RWPE2 (cell line): Measurements from ENCODE around the gene ABHD15.
A peak's percentile ranks its signal among the peaks of the same experiment; 100 is the strongest.

ENCODE experiments used
- ATAC-seq: fragments of 200-7000 bp; cut with Tn5 transposase; 3 replicates; pipeline ENCODE4 v1.9.1; 2021; ENCODE audit warnings: low read depth
- DNase-seq: peaks from one replicate; pipeline ENCODE4 v3.0.0-alpha.2; 2020; ENCODE audit warnings: low spot score
- H3K27ac ChIP-seq: fragments of 450-650 bp; 2 replicates; pipeline ENCODE4 v1.5.1; 2017; ENCODE audit warnings: mild to moderate bottlenecking; ENCODE audit not compliant: poor library complexity, severe bottlenecking
- H3K27me3 ChIP-seq: fragments of 250-450 bp; sonication (Bioruptor Pico); 2 replicates; pipeline ENCODE4 v1.5.1; 2021; ENCODE audit warnings: mild to moderate bottlenecking, moderate library complexity; ENCODE audit not compliant: insufficient read depth, poor library complexity, severe bottlenecking
- H3K36me3 ChIP-seq: fragments of 250-450 bp; sonication (Bioruptor Pico); 2 replicates; pipeline ENCODE4 v1.5.1; 2020; ENCODE audit warnings: low read depth, mild to moderate bottlenecking, moderate library complexity
- H3K4me1 ChIP-seq: fragments of 250-450 bp; sonication (Bioruptor Pico); 2 replicates; pipeline ENCODE4 v1.5.1; 2021; ENCODE audit warnings: mild to moderate bottlenecking, moderate library complexity; ENCODE audit not compliant: insufficient read depth, poor library complexity, severe bottlenecking
- H3K4me3 ChIP-seq: fragments of 250-450 bp; sonication (Bioruptor Pico); 2 replicates; pipeline ENCODE4 v1.5.1; 2021; ENCODE audit warnings: mild to moderate bottlenecking, moderate library complexity; ENCODE audit not compliant: severe bottlenecking
- H3K9me3 ChIP-seq: fragments of 250-450 bp; sonication (Bioruptor Pico); 2 replicates; pipeline ENCODE4 v1.5.1; 2021; ENCODE audit warnings: mild to moderate bottlenecking, moderate library complexity; ENCODE audit not compliant: severe bottlenecking
- CTCF ChIP-seq: fragments of 450-650 bp; IDR thresholded peaks from one replicate; pipeline ENCODE4 v1.5.1; 2017; ENCODE audit warnings: mild to moderate bottlenecking, moderate library complexity; ENCODE audit not compliant: poor library complexity, severe bottlenecking

ABHD15 gene

GRCh38 chr17:29611351-29612093, 44.7 kb upstream of the ABHD15 start:
- H3K4me1 ChIP-seq = no peaks in the 10 kb centered on the region
- ATAC-seq = no peak
- TF ChIP-seq CTCF = no peak

GRCh38 chr17:29610395-29610794, 43.6 kb upstream of the ABHD15 start:
- ATAC-seq (no peak), DNase-seq (no peak)
- Histone ChIP-seq H3K9me3 (no peaks in the 10 kb centered on the region), H3K27me3 (no peaks in the 10 kb centered on the region), H3K27ac (no peak overlapping the region), H3K4me1 (no peaks in the 10 kb centered on the region), H3K4me3 (no peak overlapping the region), H3K36me3 (no peaks in the 10 kb centered on the region)
- TF ChIP-seq CTCF = no peak

More at GRCh38 chr17:29611351-29612093, 44.7 kb upstream of the ABHD15 start:
- H3K4me3 ChIP-seq = no peak overlapping the region
- H3K27ac ChIP-seq = no peak overlapping the region
- no peaks in the 10 kb centered on the region for H3K36me3 ChIP-seq
- no peak for DNase-seq
- H3K9me3 ChIP-seq = no peaks in the 10 kb centered on the region
- H3K27me3 ChIP-seq = peaks cover 5% of the 10 kb centered on the region

GRCh38 chr17:29608986-29609385, 42.1 kb upstream of the ABHD15 start:
- TF ChIP-seq CTCF = no peak
- no peaks in the 10 kb centered on the region for H3K27me3 ChIP-seq
- ATAC-seq = no peak
- no peak overlapping the region for H3K27ac ChIP-seq
- peak; percentile 54 for DNase-seq
- H3K36me3 ChIP-seq = no peaks in the 10 kb centered on the region
- no peak overlapping the region for H3K4me3 ChIP-seq
- no peaks in the 10 kb centered on the region for H3K9me3 ChIP-seq
- H3K4me1 ChIP-seq = no peaks in the 10 kb centered on the region

DNA sequence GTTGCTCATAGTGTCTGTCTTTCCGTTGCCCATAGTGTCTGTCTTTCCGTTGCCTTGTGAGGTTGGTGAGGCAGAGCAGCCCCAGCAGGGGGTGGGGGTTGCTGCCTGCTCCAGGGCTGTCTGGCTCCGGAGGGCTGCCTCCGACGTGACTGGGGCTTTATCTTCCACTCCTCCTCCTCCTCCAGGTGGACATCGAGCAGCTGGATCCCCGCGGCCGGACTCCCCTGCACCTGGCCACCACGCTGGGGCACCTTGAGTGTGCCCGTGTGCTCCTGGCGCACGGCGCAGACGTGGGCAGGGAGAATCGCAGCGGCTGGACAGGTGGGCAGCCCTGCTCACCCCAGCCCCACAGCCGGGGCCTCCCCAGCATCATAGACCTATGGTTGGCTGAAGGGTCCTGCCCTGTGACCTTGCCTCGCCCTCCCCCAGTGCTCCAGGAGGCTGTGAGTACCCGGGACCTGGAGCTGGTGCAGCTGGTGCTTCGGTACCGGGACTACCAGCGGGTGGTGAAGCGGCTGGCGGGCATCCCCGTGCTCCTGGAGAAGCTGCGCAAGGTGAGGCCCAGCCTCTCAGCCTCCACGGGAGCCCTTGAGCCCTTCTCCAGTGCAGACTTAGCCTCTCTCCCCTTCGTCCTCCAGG, 40.8 kb upstream of the ABHD15 start:
- H3K4me3 ChIP-seq = no peak overlapping the region
- ATAC-seq (no peak), DNase-seq (peak; percentile 41)
- no peaks in the 10 kb centered on the region for H3K36me3 ChIP-seq
- H3K9me3 ChIP-seq = no peaks in the 10 kb centered on the region
- H3K27me3 ChIP-seq = no peaks in the 10 kb centered on the region
- no peaks in the 10 kb centered on the region for H3K4me1 ChIP-seq
- H3K27ac ChIP-seq = no peak overlapping the region
- no peak for TF ChIP-seq CTCF

- no peak for DNase-seq
- Histone ChIP-seq H3K9me3 (no peaks in the 10 kb centered on the region), H3K4me1 (no peaks in the 10 kb centered on the region), H3K27ac (no peak overlapping the region), H3K36me3 (no peaks in the 10 kb centered on the region), H3K4me3 (no peak overlapping the region), H3K27me3 (no peaks in the 10 kb centered on the region)
- TF ChIP-seq CTCF = no peak
- no peak for ATAC-seq
Observed at GRCh38 chr17:29603109-29603674, 36.4 kb upstream of the ABHD15 start.
